Measurements from ENCODE around the gene A1BG. TPM values are rescaled to one million over a fixed set of nuclear protein-coding genes. Genes with fewer than 3 reads are reported as not detected.
A peak's percentile ranks its signal among the peaks of the same experiment; 100 is the strongest.

Gene A1BG
- total and polyA plus RNA-seq, 4 donors: 521 to 2,157 (median 1,029) TPM

DNA sequence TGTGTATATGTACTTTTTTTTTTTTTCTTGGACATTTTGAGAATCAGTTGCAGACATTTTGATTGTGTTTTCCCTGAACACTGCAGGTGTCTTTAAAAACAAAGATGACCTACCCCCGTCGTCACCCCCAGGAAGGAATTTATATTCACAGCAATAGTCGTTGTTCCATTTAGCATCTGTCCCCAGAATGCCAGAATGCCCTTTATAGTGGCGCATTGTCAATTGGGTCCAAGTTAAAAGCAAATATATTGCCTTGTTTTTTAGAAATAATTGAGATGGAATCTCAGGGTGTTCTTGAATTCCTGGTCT lies 40.4 kb upstream of the A1BG start:
- no peak overlapping the region for H3K4me3 ChIP-seq (ENCODE audit: low read depth in 1 of 3, low read length in 3 of 3)
- H3K9me3 ChIP-seq (ENCODE audit: control insufficient read depth in 4 of 4, low read length in 3 of 4): no peaks in the 10 kb centered on the region
- peaks cover 24 to 48% (median 30%) of the 10 kb centered on the region in 4 donors for H3K36me3 ChIP-seq (ENCODE audit: control insufficient read depth in 4 of 4, insufficient read depth in 3 of 4, low read depth in 1 of 4, low read length in 3 of 4)
- peaks cover 0 to 6% (median 4%) of the 10 kb centered on the region in 4 donors for H3K4me1 ChIP-seq (ENCODE audit: control insufficient read depth in 4 of 4, insufficient read depth in 4 of 4, low read length in 3 of 4)
- TF ChIP-seq, protein P1, sequence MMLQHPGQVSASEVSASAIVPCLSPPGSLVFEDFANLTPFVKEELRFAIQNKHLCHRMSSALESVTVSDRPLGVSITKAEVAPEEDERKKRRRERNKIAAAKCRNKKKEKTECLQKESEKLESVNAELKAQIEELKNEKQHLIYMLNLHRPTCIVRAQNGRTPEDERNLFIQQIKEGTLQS (IDR thresholded peaks at IDR 0.05): no peak
- no peak for TF ChIP-seq HNF4A (conservative IDR thresholded peaks at IDR 0.05)
- TF ChIP-seq RXRA (IDR thresholded peaks at IDR 0.05): no peak
- TF ChIP-seq FOXA1 (IDR thresholded peaks at IDR 0.05): no peak
- no peak for TF ChIP-seq TAF1 (conservative IDR thresholded peaks at IDR 0.05)
- no peak for DNase-seq (ENCODE audit: low spot score)
- 92% methylated on average over 4 of the region's 4 CpGs for WGBS
- H3K27me3 ChIP-seq (ENCODE audit: control insufficient read depth in 4 of 4, insufficient read depth in 4 of 4, low read length in 3 of 4): peaks cover 0 to 5% (median 0%) of the 10 kb centered on the region in 4 donors
- no peak overlapping the region for H3K27ac ChIP-seq (ENCODE audit: low read depth in 1 of 2, low read length in 2 of 2)
- no peak overlapping the region for H3K9ac ChIP-seq (ENCODE audit: low read depth in 1 of 2, low read length in 2 of 2)

- WGBS: 95% methylated on average over 26 of the region's 26 CpGs
- Histone ChIP-seq H3K36me3 (ENCODE audit: control insufficient read depth in 4 of 4, insufficient read depth in 3 of 4, low read depth in 1 of 4, low read length in 3 of 4) (peaks cover 24 to 52% (median 31%) of the 10 kb centered on the region in 4 donors), H3K27ac (ENCODE audit: low read depth in 1 of 2, low read length in 2 of 2) (no peak overlapping the region), H3K4me1 (ENCODE audit: control insufficient read depth in 4 of 4, insufficient read depth in 4 of 4, low read length in 3 of 4) (peaks cover 2 to 6% (median 6%) of the 10 kb centered on the region in 4 donors), H3K4me3 (ENCODE audit: low read depth in 1 of 3, low read length in 3 of 3) (no peak overlapping the region), H3K27me3 (ENCODE audit: control insufficient read depth in 4 of 4, insufficient read depth in 4 of 4, low read length in 3 of 4) (peaks cover 0 to 5% (median 0%) of the 10 kb centered on the region in 4 donors), H3K9ac (ENCODE audit: low read depth in 1 of 2, low read length in 2 of 2) (no peak overlapping the region), H3K9me3 (ENCODE audit: control insufficient read depth in 4 of 4, low read length in 3 of 4) (no peaks in the 10 kb centered on the region)
- DNase-seq (ENCODE audit: low spot score): no peak
- TF ChIP-seq FOXA2 (IDR thresholded peaks at IDR 0.05) (no peak), EGR1 (IDR thresholded peaks at IDR 0.05; ENCODE audit: low read depth in 2 of 2) (no peak), JUND (IDR thresholded peaks at IDR 0.05) (no peak), RAD21 (IDR thresholded peaks at IDR 0.05) (no peak), RXRA (IDR thresholded peaks at IDR 0.05) (no peak), ZBTB33 (IDR thresholded peaks at IDR 0.05) (no peak), FOXA1 (IDR thresholded peaks at IDR 0.05) (no peak), YY1 (IDR thresholded peaks at IDR 0.05) (no peak), HNF4A (conservative IDR thresholded peaks at IDR 0.05) (no peak), GABPA (IDR thresholded peaks at IDR 0.05 in 1 of 2, conservative IDR thresholded peaks at IDR 0.05 in 1 of 2) (no peak), HNF4G (IDR thresholded peaks at IDR 0.05) (no peak)
- TF ChIP-seq, protein P1 (IDR thresholded peaks at IDR 0.05): no peak
Observed at GRCh38 chr19:58392945-58393724, 39.8 kb upstream of the A1BG start.

DNA sequence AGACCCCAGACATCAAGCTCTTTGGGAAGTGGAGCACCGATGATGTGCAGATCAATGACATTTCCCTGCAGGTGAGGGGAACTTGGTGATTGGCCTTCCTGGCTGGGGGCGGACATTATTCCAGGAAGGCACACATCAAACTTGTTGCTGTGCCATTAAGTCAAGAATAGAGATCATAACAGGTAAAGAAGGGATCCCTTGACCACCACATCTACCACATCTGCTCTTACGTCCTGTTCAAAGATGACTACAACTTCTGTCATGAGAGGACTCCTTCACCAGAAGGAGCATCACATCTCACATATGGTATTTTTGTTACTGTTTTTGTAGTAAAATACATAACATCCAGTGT lies 34.9 kb upstream of the A1BG start:
- no peaks in the 10 kb centered on the region for H3K27me3 ChIP-seq (ENCODE audit: control insufficient read depth in 4 of 4, insufficient read depth in 4 of 4, low read length in 3 of 4)
- H3K27ac ChIP-seq (ENCODE audit: low read depth in 1 of 2, low read length in 2 of 2): no peak overlapping the region
- peaks cover 12 to 26% (median 20%) of the 10 kb centered on the region in 4 donors for H3K4me1 ChIP-seq (ENCODE audit: control insufficient read depth in 4 of 4, insufficient read depth in 4 of 4, low read length in 3 of 4)
- H3K4me3 ChIP-seq (ENCODE audit: low read depth in 1 of 3, low read length in 3 of 3): peak overlapping the region; percentile 72 to 99 (median 91)
- H3K9ac ChIP-seq (ENCODE audit: low read depth in 1 of 2, low read length in 2 of 2): peak overlapping the region in 1 of 2 donors; percentile 69
- DNase-seq (ENCODE audit: low spot score): no peak
- H3K9me3 ChIP-seq (ENCODE audit: control insufficient read depth in 4 of 4, low read length in 3 of 4): no peaks in the 10 kb centered on the region
- TF ChIP-seq CTCF (IDR thresholded peaks at IDR 0.05; ENCODE audit: low read depth, low read length, missing input control) (no peak), YY1 (IDR thresholded peaks at IDR 0.05) (no peak), TAF1 (conservative IDR thresholded peaks at IDR 0.05) (no peak), MAX (IDR thresholded peaks at IDR 0.05) (no peak), NR2F2 (IDR thresholded peaks at IDR 0.05) (no peak), GABPA (IDR thresholded peaks at IDR 0.05 in 1 of 2, conservative IDR thresholded peaks at IDR 0.05 in 1 of 2) (no peak), EGR1 (IDR thresholded peaks at IDR 0.05; ENCODE audit: low read depth in 2 of 2) (no peak), HNF4A (conservative IDR thresholded peaks at IDR 0.05) (no peak), RXRA (IDR thresholded peaks at IDR 0.05) (no peak), RAD21 (IDR thresholded peaks at IDR 0.05) (no peak)
- TF ChIP-seq, protein P2, sequence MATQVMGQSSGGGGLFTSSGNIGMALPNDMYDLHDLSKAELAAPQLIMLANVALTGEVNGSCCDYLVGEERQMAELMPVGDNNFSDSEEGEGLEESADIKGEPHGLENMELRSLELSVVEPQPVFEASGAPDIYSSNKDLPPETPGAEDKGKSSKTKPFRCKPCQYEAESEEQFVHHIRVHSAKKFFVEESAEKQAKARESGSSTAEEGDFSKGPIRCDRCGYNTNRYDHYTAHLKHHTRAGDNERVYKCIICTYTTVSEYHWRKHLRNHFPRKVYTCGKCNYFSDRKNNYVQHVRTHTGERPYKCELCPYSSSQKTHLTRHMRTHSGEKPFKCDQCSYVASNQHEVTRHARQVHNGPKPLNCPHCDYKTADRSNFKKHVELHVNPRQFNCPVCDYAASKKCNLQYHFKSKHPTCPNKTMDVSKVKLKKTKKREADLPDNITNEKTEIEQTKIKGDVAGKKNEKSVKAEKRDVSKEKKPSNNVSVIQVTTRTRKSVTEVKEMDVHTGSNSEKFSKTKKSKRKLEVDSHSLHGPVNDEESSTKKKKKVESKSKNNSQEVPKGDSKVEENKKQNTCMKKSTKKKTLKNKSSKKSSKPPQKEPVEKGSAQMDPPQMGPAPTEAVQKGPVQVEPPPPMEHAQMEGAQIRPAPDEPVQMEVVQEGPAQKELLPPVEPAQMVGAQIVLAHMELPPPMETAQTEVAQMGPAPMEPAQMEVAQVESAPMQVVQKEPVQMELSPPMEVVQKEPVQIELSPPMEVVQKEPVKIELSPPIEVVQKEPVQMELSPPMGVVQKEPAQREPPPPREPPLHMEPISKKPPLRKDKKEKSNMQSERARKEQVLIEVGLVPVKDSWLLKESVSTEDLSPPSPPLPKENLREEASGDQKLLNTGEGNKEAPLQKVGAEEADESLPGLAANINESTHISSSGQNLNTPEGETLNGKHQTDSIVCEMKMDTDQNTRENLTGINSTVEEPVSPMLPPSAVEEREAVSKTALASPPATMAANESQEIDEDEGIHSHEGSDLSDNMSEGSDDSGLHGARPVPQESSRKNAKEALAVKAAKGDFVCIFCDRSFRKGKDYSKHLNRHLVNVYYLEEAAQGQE (IDR thresholded peaks at IDR 0.05): no peak
- peaks cover 10 to 31% (median 19%) of the 10 kb centered on the region in 4 donors for H3K36me3 ChIP-seq (ENCODE audit: control insufficient read depth in 4 of 4, insufficient read depth in 3 of 4, low read depth in 1 of 4, low read length in 3 of 4)
- 83% methylated on average over 3 of the region's 3 CpGs for WGBS

All from liver (tissue), 9 donors.